Activated CD8-positive, alpha-beta T cell treated with anti-CD3 and anti-CD28 coated beads for 36 hours (primary cell): ENCODE measurements around the gene CCNB1. TPM values are rescaled to one million over a fixed set of nuclear protein-coding genes. Genes with fewer than 3 reads are reported as not detected.

ENCODE experiments used
- ATAC-seq: fragments of 200-7000 bp; cut with Tn5 transposase; one replicate; pipeline ENCODE4 v1.10.0; 2021; ENCODE audit warnings: mild to moderate bottlenecking, moderate library complexity
- CTCF ChIA-PET: fragments of 350-600 bp; sonication (Branson Sonifier 250); formaldehyde crosslinking; loops from one replicate; lab custom pipeline; 2021; ENCODE audit warnings: antibody characterized with exemption; lab: Charles Lee
- POLR2A ChIA-PET: fragments of 350-600 bp; sonication (Branson Sonifier 250); formaldehyde crosslinking; loops from one replicate; lab custom pipeline; 2021; ENCODE audit warnings: antibody characterized with exemption; lab: Charles Lee
- DNase-seq: peaks from one replicate; pipeline ENCODE4 v3.0.0-alpha.2; 2020
- H3K27ac Mint-ChIP-seq: one replicate; pipeline ENCODE4 v1.8.0; 2021; ENCODE audit warnings: mild to moderate bottlenecking, mixed read lengths
- H3K27me3 Mint-ChIP-seq: one replicate; pipeline ENCODE4 v1.8.0; 2021; ENCODE audit warnings: mixed read lengths
- H3K36me3 Mint-ChIP-seq: one replicate; pipeline ENCODE4 v1.8.0; 2021; ENCODE audit warnings: low read depth, mixed read lengths
- H3K4me1 Mint-ChIP-seq: one replicate; pipeline ENCODE4 v1.8.0; 2021; ENCODE audit warnings: low read depth, mixed read lengths
- H3K4me3 Mint-ChIP-seq: one replicate; pipeline ENCODE4 v1.8.0; 2021; ENCODE audit warnings: mild to moderate bottlenecking, moderate library complexity, mixed read lengths
- H3K9me3 Mint-ChIP-seq: one replicate; pipeline ENCODE4 v1.8.0; 2021; ENCODE audit warnings: mixed read lengths
- CTCF ChIP-seq: fragments of 200-600 bp; IDR thresholded peaks from one replicate; pipeline ENCODE4 v1.8.0; 2022; ENCODE audit warnings: antibody characterized with exemption, mild to moderate bottlenecking
- intact Hi-C: fragments of 100-400 bp; cut with micrococcal nuclease; formaldehyde crosslinking; loops from one replicate; pipeline ENCODE4 v1.10.0; 2022
- total RNA-seq, 2 experiments: library from RNA; stranded (reverse); gene quantifications; one replicate each; pipeline ENCODE4 v1.2.3, GENCODE V29; 2021

The CCNB1 gene
- total RNA-seq, 2 experiments from 2014 or later = 167 to 175 TPM

DNA sequence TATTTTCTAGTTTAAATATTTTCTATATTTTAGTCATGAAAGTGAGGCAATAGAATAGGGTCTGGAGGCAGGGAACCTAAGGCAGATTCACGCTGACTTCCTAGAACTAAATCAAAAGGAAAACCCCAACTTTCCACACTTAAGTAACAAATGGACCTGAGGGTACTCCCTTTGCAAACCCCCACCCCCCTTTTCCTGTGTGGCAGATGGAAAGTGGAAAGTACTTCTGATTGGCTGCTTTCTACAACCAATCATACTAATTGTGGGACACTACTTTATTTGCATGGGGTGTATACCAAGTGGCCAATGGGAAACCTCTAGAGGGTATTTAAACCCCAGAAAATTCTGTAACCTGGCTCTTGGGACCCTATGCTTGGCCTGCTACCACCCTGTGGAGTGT lies 17.7 kb downstream of the CCNB1 start:
- ATAC-seq (no peak), DNase-seq (no peak)
- CTCF ChIA-PET = no interaction called here
- no peak for TF ChIP-seq CTCF
- intact Hi-C loops = no loop called here
- Mint-ChIP-seq H3K9me3 (no peaks in the 10 kb centered on the region), H3K27ac (no peak overlapping the region), H3K4me1 (peaks cover 7% of the 10 kb centered on the region), H3K27me3 (no peaks in the 10 kb centered on the region), H3K4me3 (no peak overlapping the region), H3K36me3 (no peaks in the 10 kb centered on the region)
- POLR2A ChIA-PET = no interaction called here

DNA sequence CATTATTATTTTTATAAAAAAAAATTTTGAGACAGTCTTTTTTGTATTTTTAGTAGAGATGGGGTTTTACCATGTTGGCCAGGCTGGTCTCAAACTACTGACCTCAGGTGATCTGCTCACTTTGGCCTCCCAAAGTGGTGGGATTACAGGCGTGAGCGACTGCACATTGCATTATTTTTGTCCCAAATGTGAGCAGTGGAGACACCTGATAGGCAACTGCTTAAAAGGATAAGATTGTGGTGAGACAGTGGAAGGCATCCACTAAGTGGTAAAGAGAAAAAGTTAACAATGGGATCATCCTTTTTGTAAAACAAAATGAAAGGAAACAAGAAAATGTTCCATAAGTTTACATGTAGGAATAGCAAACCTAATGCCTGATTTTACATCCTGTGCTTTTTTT lies 20.4 kb downstream of the CCNB1 start:
- H3K36me3 Mint-ChIP-seq = peaks cover 11% of the 10 kb centered on the region
- ChIA-PET CTCF (no interaction called here), POLR2A (interaction anchor here (0.6 kb wide), 1 partner anchor 576 kb away, joined by 3 read pairs; no protein-coding TSS in a partner anchor)
- TF ChIP-seq CTCF = no peak
- H3K27me3 Mint-ChIP-seq = no peaks in the 10 kb centered on the region
- DNase-seq (no peak), ATAC-seq (no peak)
- intact Hi-C loops = no loop called here
- no peak overlapping the region for H3K27ac Mint-ChIP-seq
- peaks cover 12% of the 10 kb centered on the region for H3K4me1 Mint-ChIP-seq
- no peak overlapping the region for H3K4me3 Mint-ChIP-seq
- no peaks in the 10 kb centered on the region for H3K9me3 Mint-ChIP-seq

DNA sequence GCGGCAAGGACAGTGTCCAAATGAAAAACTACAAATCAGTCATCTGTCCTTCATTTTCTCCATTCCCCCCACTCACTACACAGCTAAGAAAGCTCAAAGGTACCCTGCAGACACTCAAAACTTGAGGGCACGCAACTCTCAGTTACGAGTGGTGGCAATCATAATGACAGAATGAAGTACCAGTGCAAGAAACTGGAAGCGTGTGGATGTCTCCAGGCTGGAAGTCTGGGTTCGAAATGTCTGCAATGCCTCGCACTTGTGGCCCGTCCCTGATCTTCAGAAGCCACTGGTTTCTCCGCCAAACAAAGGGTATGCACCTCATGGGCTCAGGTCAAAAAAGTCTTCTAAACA lies 21.8 kb downstream of the CCNB1 start:
- peaks cover 17% of the 10 kb centered on the region for H3K36me3 Mint-ChIP-seq
- intact Hi-C loops = no loop called here
- CTCF ChIA-PET = interaction anchor here (1.0 to 2.4 kb wide), 2 partner anchors 19 to 95 kb away, joined by 3 to 21 read pairs; partner anchors contain the start of gene SLC30A5
- no peaks in the 10 kb centered on the region for H3K9me3 Mint-ChIP-seq
- H3K4me3 Mint-ChIP-seq = peak overlapping the region; percentile 98
- peak overlapping the region; percentile 98 for H3K27ac Mint-ChIP-seq
- H3K27me3 Mint-ChIP-seq = no peaks in the 10 kb centered on the region
- peaks cover 12% of the 10 kb centered on the region for H3K4me1 Mint-ChIP-seq
- DNase-seq = no peak
- no peak for TF ChIP-seq CTCF
- POLR2A ChIA-PET = interaction anchor here (0.6 to 2.3 kb wide), 7 partner anchors 22 to 181 kb away, joined by 3 to 17 read pairs (median 3); partner anchors contain the start of genes AK6, CCNB1, RAD17 and TAF9
- no peak for ATAC-seq

DNA sequence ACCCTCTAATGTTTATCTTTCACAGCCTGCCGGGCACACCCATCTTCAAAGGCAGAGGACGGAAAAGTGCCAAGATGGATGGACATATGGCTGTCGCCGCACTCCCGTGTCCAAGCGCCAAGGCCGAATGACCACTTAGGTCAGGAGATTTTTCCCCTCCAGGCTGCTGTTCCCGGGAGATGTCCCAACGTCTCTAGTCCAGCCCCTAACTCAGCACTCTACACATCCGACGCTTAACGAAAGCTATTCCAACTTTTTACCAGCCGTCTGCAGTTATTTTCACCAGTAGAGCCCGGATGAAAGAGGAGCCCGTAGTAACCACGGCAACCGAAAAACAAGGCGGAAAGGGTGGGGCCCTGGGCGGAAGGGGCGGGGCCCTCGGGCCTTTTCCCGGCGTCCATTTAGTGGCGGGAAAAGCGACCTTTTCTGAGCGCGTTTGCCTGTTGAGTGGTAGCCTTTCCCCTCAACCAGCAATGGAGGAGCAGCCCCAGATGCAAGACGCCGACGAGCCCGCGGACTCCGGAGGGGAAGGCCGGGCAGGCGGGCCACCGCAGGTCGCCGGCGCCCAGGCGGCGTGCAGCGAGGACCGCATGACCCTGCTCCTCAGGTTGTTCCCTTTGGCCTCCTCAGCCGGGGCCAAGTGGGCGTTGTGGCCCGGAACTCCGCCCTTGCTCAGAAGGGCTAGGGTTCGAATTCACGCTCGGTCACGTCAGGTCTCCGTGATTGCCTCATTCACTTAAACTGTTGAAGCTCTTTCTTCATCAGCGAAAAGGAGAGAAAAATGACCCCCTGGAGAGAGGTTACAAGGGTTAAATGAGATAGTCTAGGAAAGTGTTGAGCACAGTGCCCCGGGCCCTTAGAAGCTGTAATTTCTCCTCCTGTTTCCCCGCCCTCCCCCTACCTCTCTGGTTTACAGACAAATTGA lies 22.5 kb downstream of the CCNB1 start, which contains the start of gene CENPH:
CENPH (plus strand) TSS at position 422 of the 925 bp plus-strand sequence; CDS start at position 474, 52 bp downstream.
- Mint-ChIP-seq H3K4me3 (peak within 1 kb of the TSS; percentile 98), H3K27me3 (no peaks in the 10 kb centered on the region), H3K4me1 (peaks cover 12% of the 10 kb centered on the region), H3K27ac (peak within 1 kb of the TSS; percentile 98), H3K36me3 (peaks cover 18% of the 10 kb centered on the region), H3K9me3 (no peaks in the 10 kb centered on the region)
- intact Hi-C loops = no loop called here
- DNase-seq = peak; percentile 94
- ChIA-PET POLR2A (interaction anchor here (0.6 to 2.3 kb wide), 13 partner anchors 10 to 263 kb away, joined by 3 to 17 read pairs (median 3); partner anchors contain the start of genes AK6, CCNB1, RAD17 and TAF9), CTCF (interaction anchor here (0.7 to 2.4 kb wide), 9 partner anchors 9 to 145 kb away, joined by 3 to 21 read pairs (median 3); partner anchors contain the start of genes CCDC125, CCNB1, CDK7 and SLC30A5)
- ATAC-seq = peak; percentile 91
- no peak for TF ChIP-seq CTCF
